GM12873 (cell line): ENCODE measurements around the gene CREB5.

Experiments used
- TF ChIP-seq, protein P1 (sequence below): IDR thresholded peaks from 2 replicates; pipeline ENCODE4 v1.5.1; 2012; ENCODE audit warnings: low read depth, mild to moderate bottlenecking, moderate library complexity, low read length, control low read depth; ENCODE audit not compliant: insufficient read depth; ENCODE audit errors: missing control alignments

The CREB5 gene

DNA sequence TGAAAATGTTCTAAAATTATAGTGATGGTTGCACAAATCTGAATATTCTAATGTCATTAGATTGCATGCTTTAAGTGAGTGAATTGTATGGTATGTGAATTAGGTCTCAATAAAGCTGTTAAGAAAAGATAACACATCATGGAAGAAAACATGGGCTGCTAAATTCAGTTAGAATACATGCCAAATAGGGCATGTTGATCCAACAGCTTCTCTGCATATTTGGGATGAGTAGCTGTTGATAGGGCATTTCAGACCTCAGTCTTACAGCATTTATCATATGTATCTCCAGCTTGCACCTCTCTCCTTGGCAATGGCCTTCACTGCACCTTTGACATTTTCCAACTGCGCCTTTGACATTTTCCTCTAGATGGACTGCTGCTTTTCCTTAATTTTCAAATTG is 13.2 kb downstream of the CREB5 start:
- TF ChIP-seq, protein P1, sequence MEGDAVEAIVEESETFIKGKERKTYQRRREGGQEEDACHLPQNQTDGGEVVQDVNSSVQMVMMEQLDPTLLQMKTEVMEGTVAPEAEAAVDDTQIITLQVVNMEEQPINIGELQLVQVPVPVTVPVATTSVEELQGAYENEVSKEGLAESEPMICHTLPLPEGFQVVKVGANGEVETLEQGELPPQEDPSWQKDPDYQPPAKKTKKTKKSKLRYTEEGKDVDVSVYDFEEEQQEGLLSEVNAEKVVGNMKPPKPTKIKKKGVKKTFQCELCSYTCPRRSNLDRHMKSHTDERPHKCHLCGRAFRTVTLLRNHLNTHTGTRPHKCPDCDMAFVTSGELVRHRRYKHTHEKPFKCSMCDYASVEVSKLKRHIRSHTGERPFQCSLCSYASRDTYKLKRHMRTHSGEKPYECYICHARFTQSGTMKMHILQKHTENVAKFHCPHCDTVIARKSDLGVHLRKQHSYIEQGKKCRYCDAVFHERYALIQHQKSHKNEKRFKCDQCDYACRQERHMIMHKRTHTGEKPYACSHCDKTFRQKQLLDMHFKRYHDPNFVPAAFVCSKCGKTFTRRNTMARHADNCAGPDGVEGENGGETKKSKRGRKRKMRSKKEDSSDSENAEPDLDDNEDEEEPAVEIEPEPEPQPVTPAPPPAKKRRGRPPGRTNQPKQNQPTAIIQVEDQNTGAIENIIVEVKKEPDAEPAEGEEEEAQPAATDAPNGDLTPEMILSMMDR: no peak

DNA sequence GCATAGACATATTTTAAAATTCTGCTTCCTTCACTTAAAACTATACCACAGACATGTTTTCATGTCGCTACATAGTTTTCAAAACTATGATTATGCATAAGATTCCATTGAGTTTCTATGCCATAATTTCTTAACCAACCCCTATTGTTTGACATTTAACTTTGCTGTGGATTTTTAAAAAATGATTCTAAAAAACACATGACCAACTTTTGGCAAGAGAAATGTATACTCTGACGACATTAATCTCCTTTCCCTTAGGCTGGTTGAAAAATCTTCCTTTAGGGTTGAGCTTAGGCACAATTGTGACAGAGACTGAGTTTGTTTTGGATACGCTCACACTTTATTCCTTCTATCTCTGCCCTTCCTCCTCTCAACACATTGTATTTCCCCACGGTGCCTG is 14.9 kb downstream of the CREB5 start:
- TF ChIP-seq, protein P1: no peak

- TF ChIP-seq, protein P1: no peak
These were observed 18.3 kb downstream of the CREB5 start for GRCh38 chr7:28430616-28431015.

DNA sequence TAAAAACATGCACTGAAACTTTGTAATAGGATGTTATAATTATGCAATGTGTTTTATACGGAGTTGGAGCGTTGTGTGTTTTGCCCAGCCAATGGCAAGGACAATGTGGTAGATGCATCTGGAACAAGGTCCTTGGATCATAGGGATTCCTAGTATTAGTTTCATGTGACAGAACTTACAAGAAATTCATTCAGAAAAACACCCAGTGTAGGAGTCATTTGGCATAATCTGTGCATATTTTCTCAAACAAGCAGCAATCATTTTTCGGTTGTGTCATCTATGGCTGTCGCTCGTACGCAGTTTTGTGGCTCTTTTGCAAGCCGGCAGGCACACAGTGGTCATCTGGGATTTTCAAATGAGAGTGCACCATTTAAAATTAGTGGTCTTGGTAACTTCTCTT is 19.8 kb downstream of the CREB5 start:
- TF ChIP-seq, protein P1: no peak

GRCh38 chr7:28433039-28433438 is 20.7 kb downstream of the CREB5 start:
- TF ChIP-seq, protein P1: no peak

DNA sequence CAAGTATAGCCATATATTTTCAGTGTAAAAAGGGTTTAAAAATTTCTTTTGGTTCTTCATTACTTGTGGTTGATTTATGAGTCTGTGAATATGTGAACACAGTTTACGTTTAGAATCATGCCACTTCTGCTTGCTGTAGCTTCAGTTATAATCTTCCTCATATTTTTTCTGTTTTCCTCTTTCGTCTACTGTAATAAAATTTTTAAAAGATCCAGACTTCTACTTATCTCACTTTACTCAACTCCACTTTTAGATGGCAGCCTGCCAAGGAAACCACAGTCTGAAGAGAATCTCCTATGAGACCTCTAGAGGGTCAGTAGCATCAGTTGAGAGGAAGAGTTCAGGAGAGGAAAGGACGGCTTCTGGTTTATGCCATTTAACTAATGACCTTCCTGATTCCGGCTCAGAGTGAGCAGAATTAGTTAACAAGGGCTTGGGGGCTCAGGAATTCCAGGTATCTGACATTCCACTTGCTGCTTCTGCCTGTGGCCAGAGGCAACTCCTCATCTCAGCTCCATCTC is 21.4 kb downstream of the CREB5 start:
- TF ChIP-seq, protein P1: no peak

DNA sequence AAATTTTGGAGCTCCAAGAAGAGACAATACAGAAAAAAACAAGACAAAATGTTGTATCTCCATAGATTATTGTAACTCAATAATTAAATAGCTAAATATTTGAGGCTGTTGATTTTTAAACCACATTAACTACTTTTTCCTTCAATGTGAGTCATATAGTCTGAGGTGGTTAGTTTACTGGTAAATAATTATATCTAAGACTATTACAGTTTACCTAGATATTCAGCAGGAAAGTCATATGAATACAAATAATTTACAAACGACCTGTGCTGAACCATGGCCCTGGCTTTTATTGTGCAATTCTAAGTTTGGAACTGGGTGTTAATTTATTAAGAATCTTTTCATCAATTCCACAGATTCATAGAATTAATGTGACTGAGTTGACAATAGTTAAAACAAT is 22.2 kb downstream of the CREB5 start:
- TF ChIP-seq, protein P1: no peak
